GM13977 (cell line): ENCODE data around the gene HFM1.

Source experiments
- DNase-seq: peaks from one replicate; pipeline ENCODE4 v3.0.0; 2012; ENCODE audit warnings: low spot score
- CTCF ChIP-seq: IDR thresholded peaks from 2 replicates; pipeline ENCODE4 v1.5.1; 2012; ENCODE audit warnings: mild to moderate bottlenecking, control low read depth; ENCODE audit not compliant: insufficient read depth; ENCODE audit errors: extremely low read depth, missing control alignments
- in situ Hi-C: fragments of 300-500 bp; cut with MboI; formaldehyde crosslinking; loops from one replicate; pipeline ENCODE4 v1.12.0; 2022; ENCODE audit warnings: low sequenced_read_pairs, low pct_unique_long_range_greater_than_20kb, mixed read lengths, inconsistent platforms; ENCODE audit not compliant: unreplicated experiment

The HFM1 gene

DNA sequence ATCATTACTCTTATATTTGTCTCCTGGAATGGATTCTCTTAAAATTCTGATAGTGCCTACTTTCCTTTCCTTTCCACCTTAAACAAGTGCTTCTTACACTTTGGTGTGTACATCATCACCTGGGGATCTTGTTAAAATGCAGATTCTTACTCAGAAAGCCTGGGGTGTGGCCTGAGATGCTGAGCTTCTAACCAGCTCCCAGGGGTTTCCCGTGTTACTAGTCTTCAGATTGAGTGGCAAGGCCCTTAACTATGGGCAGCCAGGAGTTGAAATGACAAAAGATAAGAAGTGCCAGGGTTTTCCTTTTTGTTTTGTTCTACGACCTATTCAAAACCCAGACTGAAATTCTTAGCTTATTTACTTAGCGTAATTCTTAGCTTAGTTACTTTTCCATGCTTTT, 159.2 kb downstream of the HFM1 start:
- no peak for DNase-seq
- no peak for TF ChIP-seq CTCF
- in situ Hi-C loops = no loop called here

DNA sequence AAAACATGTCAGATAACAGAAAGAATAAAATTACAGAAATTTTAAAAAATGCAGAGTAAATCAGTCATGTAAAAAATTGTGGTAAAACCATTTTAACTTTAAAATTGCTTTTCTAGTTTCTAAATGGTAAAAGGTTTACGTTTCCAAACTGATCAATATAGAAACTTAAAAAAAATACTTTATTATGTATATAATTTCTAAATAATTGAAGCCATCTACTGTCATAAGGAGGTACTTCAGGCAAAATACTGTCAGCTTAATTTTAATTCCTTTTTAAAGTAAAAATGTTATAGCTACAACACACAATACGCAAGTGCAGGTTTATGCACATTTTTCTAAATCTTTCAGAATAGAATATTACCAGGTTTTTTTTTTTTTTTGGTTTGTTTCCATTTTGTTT, 159.9 kb downstream of the HFM1 start:
- in situ Hi-C loops = no loop called here
- DNase-seq = no peak
- TF ChIP-seq CTCF = no peak

GRCh38 chr1:91243171-91243570, 161.5 kb downstream of the HFM1 start:
- TF ChIP-seq CTCF = no peak
- no peak for DNase-seq
- in situ Hi-C loops = no loop called here

- TF ChIP-seq CTCF = no peak
- in situ Hi-C loops = no loop called here
- no peak for DNase-seq
Observed at GRCh38 chr1:91234181-91234580, 170.5 kb downstream of the HFM1 start.

GRCh38 chr1:91226741-91227140, 177.9 kb downstream of the HFM1 start:
- no peak for TF ChIP-seq CTCF
- in situ Hi-C loops = no loop called here

GRCh38 chr1:91224878-91225277, 179.8 kb downstream of the HFM1 start:
- in situ Hi-C loops = no loop called here
- TF ChIP-seq CTCF = no peak
- no peak for DNase-seq

More at GRCh38 chr1:91226741-91227140, 177.9 kb downstream of the HFM1 start:
- DNase-seq = no peak

GRCh38 chr1:91221017-91221416, 183.6 kb downstream of the HFM1 start:
- no peak for DNase-seq
- in situ Hi-C loops = no loop called here
- no peak for TF ChIP-seq CTCF
